ENCODE measurements around the gene NR1D1.

Gene NR1D1

GRCh38 chr17:40074175-40074512 is 26.2 kb downstream of the NR1D1 start:
- no peak for DNase-seq

DNA sequence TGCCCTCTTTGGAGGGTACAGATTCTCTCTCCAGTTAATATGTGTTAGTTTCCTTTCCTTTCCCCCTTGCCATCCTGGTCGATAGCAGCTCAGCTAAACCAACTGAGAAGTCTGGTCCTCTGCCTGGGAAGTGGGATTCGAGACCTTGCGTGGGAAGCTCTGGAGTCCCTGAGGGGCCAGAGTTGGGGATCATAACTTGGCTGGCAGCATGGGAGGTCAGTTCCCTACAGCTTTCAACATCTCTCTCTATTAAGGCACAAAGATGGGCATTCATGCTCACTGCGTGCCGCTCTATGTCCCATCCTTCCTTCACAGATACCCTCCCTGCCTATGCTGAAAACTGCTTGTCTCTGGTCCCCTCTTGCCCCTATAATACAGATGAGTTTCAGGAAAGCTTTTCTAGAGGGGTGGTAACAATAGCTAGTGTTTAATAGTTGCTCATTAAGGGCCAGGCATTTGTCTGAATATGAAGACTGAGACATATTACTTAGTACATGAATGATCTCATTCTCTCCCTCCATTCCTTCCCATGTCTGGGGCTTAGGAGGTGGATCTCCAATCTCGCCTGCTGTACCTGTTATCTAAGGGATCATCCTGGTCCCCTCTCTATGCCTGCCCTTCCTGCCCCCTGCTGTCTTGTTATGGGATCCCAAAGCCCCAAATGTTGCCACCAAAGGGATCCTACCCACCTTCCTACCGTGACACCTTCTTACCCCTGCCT is 26.8 kb downstream of the NR1D1 start:
- DNase-seq: no peak

DNA sequence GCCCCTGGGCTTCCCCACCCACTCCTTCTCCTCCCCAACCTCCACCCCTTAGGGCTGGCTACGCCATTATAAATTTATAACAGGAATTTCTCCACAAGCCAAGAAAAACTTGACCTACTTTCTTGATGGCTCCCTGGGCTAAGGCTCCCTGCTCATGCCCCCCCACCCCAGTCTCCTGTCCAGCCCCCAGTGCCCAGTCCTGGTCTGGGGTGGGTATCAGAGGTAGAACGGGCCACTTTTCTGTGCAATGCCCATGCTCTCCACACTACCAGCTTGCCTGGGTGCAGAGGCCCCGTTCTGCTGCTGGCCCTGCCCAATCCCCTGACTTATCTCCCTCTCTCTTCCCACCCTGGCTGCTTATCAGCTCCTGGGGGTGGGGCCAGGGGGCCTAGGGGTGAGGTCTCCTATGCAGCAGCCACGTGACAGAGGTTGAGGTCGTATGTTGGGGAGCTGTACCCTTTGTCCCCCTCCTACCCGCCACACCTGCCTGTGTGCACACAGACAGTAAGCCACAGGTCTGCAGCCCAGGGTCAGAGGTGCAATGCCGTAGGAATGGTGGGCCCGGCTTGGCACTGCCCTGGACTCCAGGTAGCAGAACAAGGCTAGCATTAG is 27.5 kb downstream of the NR1D1 start:
- DNase-seq: no peak

- DNase-seq: no peak
Measured at GRCh38 chr17:40072040-40072734, 28.2 kb downstream of the NR1D1 start.

- no peak for DNase-seq
Measured at GRCh38 chr17:40071313-40072039, 28.9 kb downstream of the NR1D1 start.

- no peak for DNase-seq
Measured at GRCh38 chr17:40070709-40071312, 29.6 kb downstream of the NR1D1 start.

- no peak for DNase-seq
Measured at GRCh38 chr17:40069751-40070708, 30.4 kb downstream of the NR1D1 start.

DNA sequence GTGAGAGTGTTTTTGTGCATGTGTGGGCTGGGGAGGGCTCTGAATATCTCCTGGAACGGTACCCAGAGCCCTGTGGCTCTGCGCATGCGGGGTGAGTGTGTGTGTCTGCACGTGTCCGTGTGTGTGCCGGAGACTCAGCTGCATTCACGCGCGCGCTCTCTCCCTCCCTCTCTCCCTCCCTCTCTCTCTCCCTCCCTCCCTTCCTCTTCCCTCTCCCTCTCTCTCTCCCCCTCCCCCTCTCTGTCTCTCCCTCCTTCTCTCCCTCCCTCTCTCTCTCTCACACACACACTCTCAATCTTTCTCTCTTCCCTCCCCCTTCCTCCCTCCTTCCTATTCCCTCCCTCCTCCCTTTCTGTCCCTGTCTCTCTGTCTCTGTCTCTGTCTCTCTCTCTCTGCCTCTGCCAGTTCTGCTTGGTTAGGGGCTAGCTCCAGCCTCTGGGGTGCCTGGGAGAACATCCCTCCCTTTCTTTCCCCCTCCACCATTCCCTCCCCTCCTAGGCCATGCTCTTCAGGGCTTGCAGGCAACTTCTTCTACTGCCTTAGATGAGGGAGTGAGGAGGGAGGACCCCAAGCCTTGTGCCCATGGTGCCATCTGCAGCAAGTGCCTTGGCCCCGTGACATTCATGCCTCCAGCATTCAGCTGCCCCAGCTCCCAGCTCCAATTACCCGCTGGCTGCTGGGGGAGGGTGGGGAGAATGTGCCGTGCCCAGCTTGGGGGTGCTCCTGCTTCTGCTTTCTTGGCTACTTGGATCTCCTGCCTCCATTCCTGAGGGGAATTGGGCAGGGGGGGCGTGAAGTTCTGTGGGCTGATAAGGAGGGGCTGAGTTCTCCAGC is 31.3 kb downstream of the NR1D1 start:
- DNase-seq: peak; percentile 81

- no peak for DNase-seq
Measured at GRCh38 chr17:40068584-40068916, 31.8 kb downstream of the NR1D1 start.

GRCh38 chr17:40068129-40068581 is 32.2 kb downstream of the NR1D1 start:
- DNase-seq: no peak

DNA sequence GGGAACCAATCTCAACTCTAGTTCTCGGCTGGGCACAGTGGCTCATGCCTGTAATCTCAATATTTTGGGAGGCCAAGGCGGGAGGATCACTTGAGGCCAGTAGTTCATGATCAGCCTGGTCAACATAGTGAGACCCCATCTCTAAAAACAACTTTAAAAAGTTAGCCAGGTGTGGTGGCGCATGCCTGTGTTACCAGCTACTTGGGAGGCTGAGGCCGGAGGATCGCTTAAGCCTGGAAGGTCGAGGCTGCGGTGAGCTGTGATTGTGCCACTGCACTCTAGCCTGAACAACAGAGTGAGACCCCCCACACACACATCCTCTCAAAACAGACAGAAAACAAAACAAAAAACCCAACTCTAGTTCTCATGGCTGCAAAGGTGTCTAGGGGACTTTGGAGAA is 32.7 kb downstream of the NR1D1 start:
- no peak for DNase-seq

DNA sequence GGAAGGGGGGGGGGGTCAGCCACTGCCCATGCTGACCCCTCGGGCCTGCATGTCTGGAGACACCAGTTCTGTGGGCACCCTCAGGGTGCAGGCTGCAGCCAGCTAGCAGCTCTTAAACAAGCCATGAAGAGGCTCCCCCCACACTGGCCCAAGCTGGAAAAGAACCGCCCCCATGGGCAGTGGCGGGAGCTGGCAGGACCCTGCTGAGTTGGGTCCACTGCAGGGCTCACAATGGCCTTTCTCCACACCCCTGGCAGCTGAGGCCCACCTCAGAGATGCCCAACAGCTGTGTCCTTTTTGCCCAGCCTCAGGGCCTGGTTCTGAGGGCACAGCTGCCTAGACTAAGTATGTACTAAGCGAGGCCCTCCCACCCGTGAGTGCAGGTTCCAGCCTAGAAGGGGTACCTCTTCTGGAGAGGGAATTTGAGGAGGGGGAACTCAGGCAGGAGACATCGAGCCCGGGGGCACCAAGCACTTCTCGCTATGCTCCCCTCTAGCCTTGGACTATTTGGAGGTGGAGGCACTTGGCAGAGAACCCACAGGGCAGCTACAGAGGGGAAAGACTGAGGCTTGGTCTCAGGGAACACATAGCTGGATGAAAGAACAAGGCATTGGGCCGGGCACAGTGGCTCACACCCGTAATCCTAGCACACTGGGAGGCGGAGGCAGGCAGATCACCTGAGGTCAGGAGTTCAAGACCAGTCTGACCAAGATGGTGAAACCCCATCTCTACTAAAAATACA is 34.4 kb downstream of the NR1D1 start:
- DNase-seq: no peak

DNA sequence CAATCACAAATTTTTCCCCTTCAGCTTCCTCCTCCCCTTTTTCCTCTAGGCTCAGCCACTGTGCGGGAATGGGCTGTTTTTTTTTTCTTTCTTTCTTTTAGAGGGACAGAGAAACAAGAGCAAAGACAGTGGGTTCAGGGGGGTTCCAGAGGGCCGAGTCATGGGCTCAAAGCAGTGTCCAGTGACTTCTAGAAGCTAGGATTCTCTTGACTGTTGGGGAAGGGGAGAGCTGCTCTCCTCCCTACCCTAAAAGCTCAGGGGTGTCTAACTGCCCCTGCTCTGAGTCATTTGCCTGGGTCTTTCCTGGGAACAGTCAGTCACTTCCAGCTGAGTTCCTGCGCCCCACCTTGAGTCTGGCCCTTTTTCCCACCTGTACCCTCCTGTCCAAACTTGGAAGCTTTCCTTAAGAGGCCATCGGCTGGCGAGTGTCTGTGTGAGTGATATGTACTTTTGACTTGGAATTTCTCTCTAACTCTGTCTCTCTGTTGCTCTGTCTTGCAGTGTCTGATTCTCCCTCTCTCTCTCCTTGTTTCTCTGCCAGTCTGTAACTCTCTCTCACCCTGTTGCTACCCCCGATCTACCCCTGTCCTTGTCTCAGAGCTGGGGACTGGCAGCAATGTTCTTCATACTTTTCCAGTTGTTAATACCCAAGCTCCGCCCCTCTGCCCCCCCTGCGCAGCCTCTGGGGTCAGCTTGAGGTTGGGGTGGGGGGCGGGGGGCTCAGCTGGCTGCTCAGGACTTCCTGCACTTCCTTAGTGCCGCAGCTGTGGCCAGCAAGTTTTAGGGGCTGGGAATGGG is 35.2 kb downstream of the NR1D1 start:
- DNase-seq: no peak

GRCh38 chr17:40063901-40064531 is 36.4 kb downstream of the NR1D1 start:
- DNase-seq: no peak

DNA sequence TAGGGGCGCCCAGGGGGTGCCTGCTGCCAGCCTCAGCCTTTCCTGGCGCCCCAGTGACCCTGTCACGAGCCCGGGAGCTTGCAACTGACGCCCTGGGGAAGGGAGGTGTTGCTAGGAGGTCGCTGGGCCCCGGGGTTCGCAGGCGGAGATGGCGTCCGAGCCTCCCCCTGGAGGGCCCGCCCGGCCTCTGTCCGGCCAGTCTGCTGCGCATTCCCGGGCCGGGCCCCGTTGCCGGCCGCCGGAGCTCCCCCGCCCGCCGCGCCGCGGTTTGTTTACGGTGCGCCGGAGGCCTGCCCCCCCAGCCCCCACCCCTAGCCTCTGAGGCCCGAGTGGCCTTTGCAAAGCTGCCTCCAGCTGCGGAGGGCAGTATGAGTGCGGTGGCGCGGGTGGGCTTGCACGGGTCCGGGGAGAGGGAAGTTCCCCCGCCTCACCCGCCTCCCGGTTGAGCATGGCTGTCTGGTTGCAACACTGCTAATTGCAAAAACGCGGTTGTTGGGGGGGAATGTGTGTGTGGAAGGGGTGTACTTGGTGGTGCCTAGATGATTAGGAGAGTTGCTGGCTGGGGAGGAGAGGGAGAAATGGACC is 37.1 kb downstream of the NR1D1 start:
- no peak for DNase-seq

- DNase-seq: peak; percentile 68
Measured at GRCh38 chr17:40062329-40063186, 37.8 kb downstream of the NR1D1 start, which contains the start of gene THRA. Gene THRA (plus strand): TSS chr17:40062965. CDS start chr17:40074489, 11,524 bp downstream.

DNA sequence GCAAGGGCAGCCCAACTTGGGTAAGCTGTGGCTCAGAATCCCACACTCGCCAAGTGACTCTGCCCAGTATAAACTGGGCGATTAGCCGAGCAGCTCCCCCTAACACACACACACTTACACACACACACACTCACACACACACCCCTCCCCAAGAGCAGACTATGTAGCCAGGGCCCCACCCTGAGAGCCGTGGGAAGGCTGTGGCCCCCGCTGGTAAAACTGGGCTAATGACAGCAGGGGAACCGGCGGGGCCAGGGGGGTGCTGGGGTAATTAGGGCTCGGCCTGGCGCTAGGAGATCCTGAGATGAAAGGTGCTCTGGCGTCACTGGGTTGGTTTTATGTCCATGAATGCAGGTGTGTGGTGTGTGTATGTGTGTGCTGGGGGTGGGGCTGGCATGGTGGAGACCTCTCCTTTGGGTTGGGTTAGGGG is 38.8 kb downstream of the NR1D1 start:
- no peak for DNase-seq

All from stimulated activated CD4-positive, alpha-beta T cell treated with anti-CD3 and anti-CD28 coated beads, Interleukin-12 subunit alpha, Interleukin-12 subunit beta, amount 100 ng/mL, for 4 hours (primary cell).